Upper lobe of right lung (tissue), 1 donor: ENCODE results near the gene SON. TPM values are rescaled to one million over a fixed set of nuclear protein-coding genes. Genes with fewer than 3 reads are reported as not detected.

Experiments
- ATAC-seq: fragments of 200-7000 bp; cut with Tn5 transposase; one replicate; pipeline ENCODE4 v1.9.1; 2020; ENCODE audit warnings: mild to moderate bottlenecking, moderate library complexity
- DNase-seq: peaks from one replicate; pipeline ENCODE4 v3.0.0-alpha.2; 2020
- H3K27ac ChIP-seq: fragments of 200-600 bp; one replicate; pipeline ENCODE4 v1.8.0; 2022
- H3K27me3 ChIP-seq: fragments of 200-600 bp; one replicate; pipeline ENCODE4 v1.8.0; 2022; ENCODE audit warnings: mild to moderate bottlenecking
- H3K36me3 ChIP-seq: fragments of 200-600 bp; one replicate; pipeline ENCODE4 v1.8.0; 2022
- H3K4me1 ChIP-seq: fragments of 200-600 bp; one replicate; pipeline ENCODE4 v1.8.0; 2022
- H3K4me3 ChIP-seq: fragments of 200-600 bp; one replicate; pipeline ENCODE4 v1.8.0; 2022; ENCODE audit warnings: mild to moderate bottlenecking
- H3K9me3 ChIP-seq: fragments of 200-600 bp; one replicate; pipeline ENCODE4 v1.8.0; 2022
- CTCF ChIP-seq: fragments of 200-600 bp; IDR thresholded peaks from one replicate; pipeline ENCODE4 v1.8.0; 2022; ENCODE audit warnings: antibody characterized with exemption
- intact Hi-C: fragments of 100-400 bp; cut with DNase I; formaldehyde crosslinking; loops from one replicate; pipeline ENCODE4 v1.11.0; 2022
- total RNA-seq: library from RNA; stranded (reverse); fragmentation: NEBNext Ultra II Directional; extraction: Animal tissue kit (Norgen Biotek cat#: 25700); gene quantifications from one replicate; pipeline ENCODE4 v1.2.1, GENCODE V29; 2021
- donor health status: DM: no; HTN: yes; CAD: no; lungs with severe emphysema.

SON gene
- total RNA-seq, 1 donor from 2014 or later = 320 TPM

GRCh38 chr21:33518899-33519298 lies 23.9 kb upstream of the SON start:
- no peak for TF ChIP-seq CTCF
- ATAC-seq (no peak), DNase-seq (no peak)
- Histone ChIP-seq H3K4me1 (peaks cover 11% of the 10 kb centered on the region), H3K27ac (no peak overlapping the region), H3K4me3 (no peak overlapping the region), H3K27me3 (no peaks in the 10 kb centered on the region), H3K9me3 (no peaks in the 10 kb centered on the region), H3K36me3 (peaks cover 68% of the 10 kb centered on the region)
- intact Hi-C loops = no loop called here

- TF ChIP-seq CTCF = no peak
- Histone ChIP-seq H3K27me3 (no peaks in the 10 kb centered on the region), H3K27ac (no peak overlapping the region), H3K4me3 (no peak overlapping the region), H3K9me3 (no peaks in the 10 kb centered on the region), H3K4me1 (no peaks in the 10 kb centered on the region), H3K36me3 (peaks cover 66% of the 10 kb centered on the region)
- no peak for DNase-seq
- ATAC-seq = no peak
- intact Hi-C loops = no loop called here
These were observed 20.4 kb upstream of the SON start for GRCh38 chr21:33522297-33522952.

GRCh38 chr21:33522953-33523349 lies 19.9 kb upstream of the SON start:
- TF ChIP-seq CTCF = no peak

GRCh38 chr21:33531007-33531406 lies 11.8 kb upstream of the SON start:
- Histone ChIP-seq H3K4me1 (no peaks in the 10 kb centered on the region), H3K9me3 (no peaks in the 10 kb centered on the region), H3K27ac (no peak overlapping the region), H3K4me3 (no peak overlapping the region), H3K36me3 (peaks cover 94% of the 10 kb centered on the region), H3K27me3 (no peaks in the 10 kb centered on the region)
- ATAC-seq (no peak), DNase-seq (no peak)
- TF ChIP-seq CTCF = no peak
- intact Hi-C loops = no loop called here

More at GRCh38 chr21:33522953-33523349, 19.9 kb upstream of the SON start:
- H3K4me3 ChIP-seq = no peak overlapping the region
- ATAC-seq = no peak
- intact Hi-C loops = no loop called here
- H3K9me3 ChIP-seq = no peaks in the 10 kb centered on the region
- no peaks in the 10 kb centered on the region for H3K4me1 ChIP-seq
- H3K27ac ChIP-seq = no peak overlapping the region
- H3K36me3 ChIP-seq = peaks cover 66% of the 10 kb centered on the region
- no peak for DNase-seq
- no peaks in the 10 kb centered on the region for H3K27me3 ChIP-seq

- no peak for ATAC-seq
These were observed 5.6 kb upstream of the SON start for GRCh38 chr21:33537212-33537611.

More at GRCh38 chr21:33537212-33537611, 5.6 kb upstream of the SON start:
- no peak for TF ChIP-seq CTCF
- H3K4me1 ChIP-seq = peaks cover 11% of the 10 kb centered on the region
- H3K27me3 ChIP-seq = no peaks in the 10 kb centered on the region
- intact Hi-C loops = no loop called here
- H3K4me3 ChIP-seq = no peak overlapping the region
- H3K9me3 ChIP-seq = no peaks in the 10 kb centered on the region
- H3K27ac ChIP-seq = no peak overlapping the region
- H3K36me3 ChIP-seq = peaks cover 68% of the 10 kb centered on the region
- no peak for DNase-seq
